ENCODE measurements around the gene IFNG-AS1.

The IFNG-AS1 gene

GRCh38 chr12:68038650-68039049 is 49.4 kb downstream of the IFNG-AS1 start:
- DNase-seq (ENCODE audit: low read depth): no peak
- TF ChIP-seq, protein P1, sequence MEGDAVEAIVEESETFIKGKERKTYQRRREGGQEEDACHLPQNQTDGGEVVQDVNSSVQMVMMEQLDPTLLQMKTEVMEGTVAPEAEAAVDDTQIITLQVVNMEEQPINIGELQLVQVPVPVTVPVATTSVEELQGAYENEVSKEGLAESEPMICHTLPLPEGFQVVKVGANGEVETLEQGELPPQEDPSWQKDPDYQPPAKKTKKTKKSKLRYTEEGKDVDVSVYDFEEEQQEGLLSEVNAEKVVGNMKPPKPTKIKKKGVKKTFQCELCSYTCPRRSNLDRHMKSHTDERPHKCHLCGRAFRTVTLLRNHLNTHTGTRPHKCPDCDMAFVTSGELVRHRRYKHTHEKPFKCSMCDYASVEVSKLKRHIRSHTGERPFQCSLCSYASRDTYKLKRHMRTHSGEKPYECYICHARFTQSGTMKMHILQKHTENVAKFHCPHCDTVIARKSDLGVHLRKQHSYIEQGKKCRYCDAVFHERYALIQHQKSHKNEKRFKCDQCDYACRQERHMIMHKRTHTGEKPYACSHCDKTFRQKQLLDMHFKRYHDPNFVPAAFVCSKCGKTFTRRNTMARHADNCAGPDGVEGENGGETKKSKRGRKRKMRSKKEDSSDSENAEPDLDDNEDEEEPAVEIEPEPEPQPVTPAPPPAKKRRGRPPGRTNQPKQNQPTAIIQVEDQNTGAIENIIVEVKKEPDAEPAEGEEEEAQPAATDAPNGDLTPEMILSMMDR (IDR thresholded peaks at IDR 0.05; ENCODE audit: low read length, missing control alignments): no peak
- no peak overlapping the region for H3K4me3 ChIP-seq (replicated peaks; ENCODE audit: low read depth, low read length)

DNA sequence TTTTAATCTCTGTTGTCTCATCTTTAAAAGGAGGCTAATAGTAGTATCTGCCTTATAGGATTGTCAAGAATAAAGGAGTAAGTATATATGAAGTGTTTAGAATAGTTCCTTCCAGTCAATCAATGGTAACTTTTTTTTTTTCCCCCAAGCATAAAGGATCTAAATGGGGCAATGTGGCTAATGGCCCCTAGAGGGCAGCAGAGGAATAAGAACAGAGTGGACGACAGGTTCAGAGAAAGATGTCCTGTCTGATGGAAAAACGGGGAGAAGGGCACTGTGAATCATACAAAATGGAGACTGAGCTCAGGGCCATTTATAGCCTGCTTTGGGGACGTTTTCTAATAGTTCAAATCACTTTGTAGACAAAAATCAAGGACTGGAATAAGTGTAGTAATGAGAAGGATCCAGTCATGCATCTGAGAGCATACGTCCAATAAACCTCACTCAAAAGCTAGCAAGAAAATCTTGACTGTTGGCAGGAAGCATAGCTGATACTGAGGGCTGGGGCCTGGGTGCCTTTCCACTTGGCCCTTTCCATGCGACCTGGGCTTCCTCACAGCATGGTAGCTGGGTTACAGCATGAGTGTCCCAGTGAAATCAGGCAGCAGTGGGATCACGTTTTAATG is 51.3 kb downstream of the IFNG-AS1 start:
- TF ChIP-seq, protein P1 (IDR thresholded peaks at IDR 0.05; ENCODE audit: low read length, missing control alignments): peak; percentile 95
- no peak overlapping the region for H3K4me3 ChIP-seq (replicated peaks; ENCODE audit: low read depth, low read length)
- peak; percentile 83 for DNase-seq (ENCODE audit: low read depth)

DNA sequence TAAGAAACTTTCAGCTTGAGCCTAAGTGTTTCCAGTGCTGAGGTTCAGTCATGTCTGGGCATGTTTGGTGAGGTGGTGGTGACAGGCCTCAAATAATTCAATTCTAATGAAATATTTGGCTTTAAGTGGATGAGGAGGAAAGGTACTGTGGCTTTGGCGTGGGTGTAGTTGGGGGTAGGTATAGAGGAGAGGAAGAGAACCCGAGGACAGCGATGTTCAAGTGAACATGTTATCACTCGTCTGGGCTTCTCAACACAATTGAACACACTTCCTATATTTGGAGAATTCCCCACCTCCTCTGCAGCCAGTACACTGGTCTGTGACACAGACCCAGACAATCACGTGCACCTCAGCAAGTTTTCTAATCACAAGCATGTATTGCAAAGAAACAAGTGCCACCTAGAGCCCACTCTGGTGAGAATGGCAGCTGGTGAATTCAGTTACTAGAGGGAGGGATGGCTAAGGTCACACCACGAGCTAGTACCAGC is 53.0 kb downstream of the IFNG-AS1 start:
- peak; percentile 3 for DNase-seq (ENCODE audit: low read depth)
- H3K4me3 ChIP-seq (replicated peaks; ENCODE audit: low read depth, low read length): no peak overlapping the region
- TF ChIP-seq, protein P1 (IDR thresholded peaks at IDR 0.05; ENCODE audit: low read length, missing control alignments): no peak

DNA sequence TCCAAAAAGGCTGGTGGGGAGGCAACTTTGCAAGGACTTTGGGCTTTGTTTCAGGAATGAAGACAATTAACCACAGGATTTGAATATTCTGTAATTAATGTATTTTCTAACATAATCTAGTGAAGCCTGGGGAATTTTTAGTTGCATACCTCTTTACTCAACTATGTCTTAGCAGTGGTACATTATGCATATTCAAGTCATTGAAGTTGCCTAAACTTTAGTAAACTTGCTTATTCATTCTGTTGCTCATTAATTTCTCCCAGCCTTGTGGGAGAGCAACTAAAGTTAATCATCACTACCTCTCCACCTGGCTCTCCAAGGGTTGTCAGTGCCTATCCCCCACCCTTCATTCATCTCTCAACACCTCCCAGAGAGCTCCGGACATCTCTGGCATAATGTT is 54.2 kb downstream of the IFNG-AS1 start:
- no peak for DNase-seq (ENCODE audit: low read depth)
- no peak overlapping the region for H3K4me3 ChIP-seq (replicated peaks; ENCODE audit: low read depth, low read length)
- TF ChIP-seq, protein P1 (IDR thresholded peaks at IDR 0.05; ENCODE audit: low read length, missing control alignments): no peak

DNA sequence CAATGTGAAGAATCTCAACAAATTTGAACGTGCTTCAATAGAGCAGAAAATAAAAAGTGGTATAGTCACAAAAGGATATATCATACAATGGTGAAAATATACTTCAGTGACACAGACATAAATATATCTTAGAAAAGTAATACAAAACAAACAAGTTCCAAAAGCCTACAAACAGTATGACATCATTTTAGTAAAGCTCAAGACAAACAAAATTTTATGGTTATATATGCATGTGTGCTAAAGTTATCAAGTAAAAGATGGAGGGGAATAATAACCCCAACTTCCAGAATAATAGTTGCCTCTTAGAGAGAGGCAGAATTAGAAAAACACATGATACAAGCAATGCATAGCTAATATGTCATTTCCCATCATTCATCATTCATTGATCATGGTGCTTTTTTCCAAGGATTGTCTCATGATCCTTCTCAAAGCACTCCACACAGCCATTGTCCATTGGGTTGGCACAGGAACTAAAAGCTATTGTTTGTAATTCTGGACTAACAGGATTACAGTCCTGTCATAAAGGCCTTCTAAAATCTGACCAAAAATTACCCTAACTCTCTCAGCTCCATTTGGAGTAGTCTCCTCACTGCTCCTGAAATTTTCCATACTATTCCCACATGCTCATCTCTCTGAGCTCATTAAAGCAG is 59.5 kb downstream of the IFNG-AS1 start:
- TF ChIP-seq, protein P1 (IDR thresholded peaks at IDR 0.05; ENCODE audit: low read length, missing control alignments): no peak
- H3K4me3 ChIP-seq (replicated peaks; ENCODE audit: low read depth, low read length): no peak overlapping the region
- DNase-seq (ENCODE audit: low read depth): no peak

DNA sequence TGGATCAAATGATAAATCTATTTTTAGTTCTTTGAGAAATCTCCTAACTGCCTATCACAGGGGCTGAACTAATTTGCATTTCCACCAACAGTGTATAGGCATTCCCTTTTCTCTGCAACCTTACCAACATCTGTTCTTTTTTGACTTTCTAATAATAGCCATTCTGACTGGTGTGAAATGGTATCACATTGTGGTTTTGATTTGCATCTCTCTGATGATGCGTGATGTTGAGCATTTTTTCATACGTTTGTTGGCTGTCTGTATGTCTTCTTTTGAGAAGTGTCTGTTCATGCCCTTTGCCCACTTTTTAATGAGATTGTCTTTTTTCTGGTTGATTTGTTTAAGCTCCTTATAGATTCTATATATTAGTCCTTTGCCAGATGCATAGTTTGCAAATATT is 67.1 kb downstream of the IFNG-AS1 start:
- TF ChIP-seq, protein P1 (IDR thresholded peaks at IDR 0.05; ENCODE audit: low read length, missing control alignments): no peak
- DNase-seq (ENCODE audit: low read depth): no peak
- H3K4me3 ChIP-seq (replicated peaks; ENCODE audit: low read depth, low read length): no peak overlapping the region

All from fibroblast of pulmonary artery (primary cell).